NT2/D1 (cell line): ENCODE measurements around the gene POLG.

Experiments
- YY1 ChIP-seq: IDR thresholded peaks from 2 replicates; pipeline ENCODE4 v1.6.1; 2011; ENCODE audit not compliant: insufficient read length, insufficient read depth
- ZNF274 ChIP-seq: IDR thresholded peaks from 2 replicates; pipeline ENCODE4 v1.6.1; 2011; ENCODE audit warnings: mild to moderate bottlenecking, low read depth, low read length

DNA sequence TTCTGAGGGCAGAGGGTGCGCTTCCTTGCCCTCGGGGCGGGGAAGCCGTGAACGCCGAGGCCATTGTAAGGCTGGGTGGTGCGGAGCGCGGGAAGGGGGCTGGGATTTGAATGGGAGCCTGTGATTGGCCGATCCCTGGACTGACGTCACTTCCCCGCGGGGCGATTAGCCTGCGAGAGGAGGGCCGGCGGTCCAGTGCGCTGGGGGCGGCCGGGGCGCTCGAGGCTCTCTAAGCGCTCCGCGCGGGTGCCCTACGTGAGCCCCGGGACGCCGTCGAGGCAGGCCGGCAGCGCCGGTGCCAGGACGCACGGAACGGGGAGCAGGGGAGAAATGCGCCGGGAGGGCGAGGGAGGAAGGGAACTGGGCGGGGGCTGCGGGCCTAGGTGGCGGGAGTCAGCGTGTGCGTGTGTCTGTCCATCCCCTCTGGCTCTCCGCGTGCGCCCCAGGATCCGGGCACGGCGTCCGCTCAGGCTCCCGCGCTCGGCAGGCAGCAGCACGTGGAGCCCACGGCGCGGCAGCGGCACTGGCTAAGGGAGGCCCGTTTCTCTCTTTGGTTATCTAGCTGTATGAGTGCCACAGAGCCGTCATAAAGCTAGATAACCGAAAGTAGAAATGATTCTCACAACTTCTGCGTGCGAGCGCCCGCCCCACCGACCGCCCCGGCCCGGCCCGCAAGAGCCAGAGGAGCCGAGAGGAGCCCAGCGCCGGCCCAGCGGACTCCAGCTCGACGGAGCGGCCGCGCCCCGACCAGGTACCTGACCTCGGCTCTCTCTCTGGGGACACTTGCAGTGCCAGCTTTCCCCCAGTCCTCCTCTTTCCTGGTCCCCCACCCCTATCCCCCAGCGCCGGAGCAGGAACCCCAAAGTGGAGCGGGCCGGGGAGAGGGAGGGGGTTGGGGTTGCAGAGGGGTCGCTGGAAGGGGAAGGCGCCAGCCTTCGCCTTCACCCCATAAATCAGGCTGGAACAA lies 33.1 kb upstream of the POLG start:
- TF ChIP-seq ZNF274 (no peak), YY1 (no peak)
